HG02763 (cell line): ENCODE results near the gene PRKAR2B.
"Not testable (repeated sequence)": the region's sequence is repeated elsewhere in the genome, so short reads cannot be mapped to it uniquely, and the experiment has no call there.

Experiments
- ATAC-seq: cut with Tn5 transposase; IDR thresholded peaks from one replicate; pipeline ENCODE4 v1.9.1; 2021; ENCODE audit warnings: mild to moderate bottlenecking, moderate library complexity; ENCODE audit not compliant: unreplicated experiment

Gene PRKAR2B

GRCh38 chr7:107076781-107077698 lies 32.5 kb downstream of the PRKAR2B start:
- no peak for ATAC-seq

GRCh38 chr7:107077699-107078516 lies 33.4 kb downstream of the PRKAR2B start:
- no peak for ATAC-seq

GRCh38 chr7:107078517-107078966 lies 34.0 kb downstream of the PRKAR2B start:
- ATAC-seq: no peak

GRCh38 chr7:107079212-107079940 lies 34.9 kb downstream of the PRKAR2B start:
- ATAC-seq: no peak

GRCh38 chr7:107080099-107080505 lies 35.6 kb downstream of the PRKAR2B start:
- ATAC-seq: no peak

GRCh38 chr7:107080533-107080932 lies 36.0 kb downstream of the PRKAR2B start:
- no peak for ATAC-seq

GRCh38 chr7:107085180-107085579 lies 40.7 kb downstream of the PRKAR2B start:
- no peak for ATAC-seq

GRCh38 chr7:107089627-107090026 lies 45.1 kb downstream of the PRKAR2B start:
- ATAC-seq: no peak

- ATAC-seq: no peak
Measured at GRCh38 chr7:107090457-107090856, 46.0 kb downstream of the PRKAR2B start.

GRCh38 chr7:107091306-107091705 lies 46.8 kb downstream of the PRKAR2B start:
- no peak for ATAC-seq

- not testable (repeated sequence) for ATAC-seq
Measured at GRCh38 chr7:107093671-107094070, 49.2 kb downstream of the PRKAR2B start.

- not testable (repeated sequence) for ATAC-seq
Measured at GRCh38 chr7:107099154-107099553, 54.6 kb downstream of the PRKAR2B start.

- no peak for ATAC-seq
Measured at GRCh38 chr7:107100824-107101223, 56.3 kb downstream of the PRKAR2B start.

GRCh38 chr7:107103369-107103768 lies 58.9 kb downstream of the PRKAR2B start:
- ATAC-seq: no peak

GRCh38 chr7:107104801-107105200 lies 60.3 kb downstream of the PRKAR2B start:
- no peak for ATAC-seq

- ATAC-seq: no peak
Measured at GRCh38 chr7:107105591-107106245, 61.2 kb downstream of the PRKAR2B start.

GRCh38 chr7:107108793-107109371 lies 64.4 kb downstream of the PRKAR2B start:
- no peak for ATAC-seq

- ATAC-seq: no peak
Measured at GRCh38 chr7:107109955-107110354, 65.5 kb downstream of the PRKAR2B start.

GRCh38 chr7:107111196-107111595 lies 66.7 kb downstream of the PRKAR2B start:
- ATAC-seq: no peak

GRCh38 chr7:107113866-107114265 lies 69.4 kb downstream of the PRKAR2B start:
- no peak for ATAC-seq
